Measurements from ENCODE around the gene AP1G2. TPM values are rescaled to one million over a fixed set of nuclear protein-coding genes. Genes with fewer than 3 reads are reported as not detected.
A peak's percentile ranks its signal among the peaks of the same experiment; 100 is the strongest.

The AP1G2 gene
- polyA plus RNA-seq, 4 donors = 80.4 to 376 (median 181) TPM

DNA sequence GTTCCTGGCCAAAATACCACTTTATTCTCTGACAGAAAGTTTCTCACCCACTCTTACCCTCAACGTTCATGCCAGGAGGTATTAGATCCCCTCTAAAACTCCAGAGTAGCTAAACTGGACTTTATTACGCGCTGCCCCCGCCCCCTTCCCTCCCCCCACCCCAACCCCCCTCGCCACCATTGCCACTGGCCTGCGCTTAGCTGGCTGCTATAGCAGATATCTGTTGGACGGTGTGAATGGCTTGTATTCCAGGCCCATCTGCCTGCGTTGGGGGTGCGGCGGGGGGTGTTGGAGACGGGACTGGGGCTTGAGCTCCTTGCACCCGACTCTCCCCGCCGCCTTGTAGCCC, 12.1 kb downstream of the AP1G2 start:
- FAIRE-seq (no peak), DNase-seq (no peak)
- Histone ChIP-seq H3K27ac (ENCODE audit: low read depth in 1 of 3, low read length in 2 of 3) (peak overlapping the region in 2 of 3 donors; percentile 89 to 91), H3K36me3 (ENCODE audit: control insufficient read depth in 3 of 3, insufficient read depth in 2 of 3, low read depth in 1 of 3, low read length in 3 of 3) (peaks cover 0 to 22% (median 0%) of the 10 kb centered on the region in 3 donors), H3K4me1 (ENCODE audit: control insufficient read depth in 3 of 3, insufficient read depth in 2 of 3, low read depth in 1 of 3, low read length in 2 of 3) (peaks cover 0 to 32% (median 9%) of the 10 kb centered on the region in 3 donors), H3K4me3 (ENCODE audit: low read depth in 1 of 3, low read length in 3 of 3) (peak overlapping the region; percentile 64 to 95 (median 81)), H3K9me3 (ENCODE audit: control insufficient read depth in 2 of 2, insufficient read depth in 1 of 2, low read depth in 1 of 2, low read length in 1 of 2) (no peaks in the 10 kb centered on the region), H3K27me3 (ENCODE audit: control insufficient read depth in 3 of 3, insufficient read depth in 3 of 3, low read length in 3 of 3) (peaks cover 0 to 6% (median under 1%) of the 10 kb centered on the region in 3 donors)
- 2% methylated on average over 14 of the region's 14 CpGs for WGBS, 3 donors

DNA sequence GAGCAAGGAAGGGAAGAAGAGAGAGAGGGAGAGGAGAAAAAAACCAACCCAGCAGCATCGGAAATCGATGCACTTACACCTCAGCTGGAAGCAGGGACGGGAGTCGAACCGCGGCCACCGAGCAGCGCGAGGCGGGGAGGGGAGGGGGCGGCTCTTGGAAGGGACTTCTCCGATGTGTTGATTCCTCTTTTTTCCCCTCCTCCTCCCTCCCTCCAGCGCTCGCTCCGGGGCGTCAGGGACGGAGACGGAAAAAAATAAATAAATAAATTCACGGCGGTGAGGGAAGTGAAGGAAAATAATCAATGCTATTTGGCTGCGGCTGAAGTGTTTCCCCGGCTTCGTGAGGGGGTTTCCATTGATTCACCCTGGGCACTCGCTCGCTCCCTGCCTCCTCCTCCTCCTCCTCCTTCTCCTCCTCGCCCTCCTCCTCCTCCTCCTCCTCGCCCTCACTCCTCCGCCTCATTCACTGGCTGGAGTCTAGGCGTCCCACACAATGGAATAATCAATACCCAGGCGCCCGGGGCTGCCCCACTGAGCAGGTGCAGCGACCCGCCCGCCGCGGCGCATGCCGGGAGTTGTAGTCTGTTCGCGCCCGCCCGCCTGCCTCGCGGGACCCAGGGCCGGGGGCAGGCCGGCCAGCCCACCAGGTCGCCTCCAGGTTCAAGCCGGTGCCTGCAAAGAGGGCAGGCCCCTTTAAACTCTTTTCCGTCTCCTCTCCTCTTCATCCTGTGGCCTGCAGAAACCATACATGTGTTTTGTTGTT, 16.1 kb downstream of the AP1G2 start, which contains the start of gene ZFHX2:
Gene ZFHX2, minus strand, starts transcription at position 500 of the 763 bp plus-strand sequence. CDS start 16,440 bp downstream, outside the sequence.
- Histone ChIP-seq H3K36me3 (ENCODE audit: control insufficient read depth in 3 of 3, insufficient read depth in 2 of 3, low read depth in 1 of 3, low read length in 3 of 3) (no peaks in the 10 kb centered on the region), H3K4me3 (ENCODE audit: low read depth in 1 of 3, low read length in 3 of 3) (peak within 1 kb of the TSS; percentile 19 to 71 (median 58)), H3K27ac (ENCODE audit: low read depth in 1 of 3, low read length in 2 of 3) (peak within 1 kb of the TSS in 1 of 3 donors; percentile 62), H3K9me3 (ENCODE audit: control insufficient read depth in 2 of 2, insufficient read depth in 1 of 2, low read depth in 1 of 2, low read length in 1 of 2) (no peaks in the 10 kb centered on the region), H3K27me3 (ENCODE audit: control insufficient read depth in 3 of 3, insufficient read depth in 3 of 3, low read length in 3 of 3) (peaks cover 0 to 22% (median 4%) of the 10 kb centered on the region in 3 donors), H3K4me1 (ENCODE audit: control insufficient read depth in 3 of 3, insufficient read depth in 2 of 3, low read depth in 1 of 3, low read length in 2 of 3) (peaks cover 0 to 8% (median 3%) of the 10 kb centered on the region in 3 donors)
- WGBS, 3 donors = 0 to 1% (median 0%) methylated on average over 45 to 49 of the region's 49 CpGs
- peak; percentile 86 to 89 for DNase-seq
- FAIRE-seq = no peak

DNA sequence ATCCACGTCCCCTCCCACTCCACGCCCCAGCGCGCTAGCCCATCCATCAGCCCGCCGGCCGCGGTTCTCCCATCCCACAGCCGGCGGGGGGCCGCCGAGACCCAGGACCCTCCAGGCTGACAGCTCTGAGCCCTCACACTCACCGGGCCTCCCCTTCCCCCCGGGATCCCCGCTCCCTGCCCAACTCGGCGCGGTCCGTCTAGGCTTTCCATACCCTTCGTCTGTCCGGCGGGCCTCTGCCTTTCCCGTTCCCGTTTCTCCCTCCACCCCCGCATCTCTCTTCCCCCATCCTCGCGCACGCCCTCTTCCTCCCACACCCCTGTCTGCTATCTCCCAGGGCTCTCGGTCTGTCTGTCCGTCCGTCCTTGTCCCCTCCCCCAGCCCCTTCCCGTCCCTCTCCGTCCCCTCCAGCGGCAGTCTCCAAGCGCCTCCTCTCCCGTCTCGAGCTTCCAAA, 16.8 kb downstream of the AP1G2 start:
- peak overlapping the region in 1 of 3 donors; percentile 50 for H3K27ac ChIP-seq (ENCODE audit: low read depth in 1 of 3, low read length in 2 of 3)
- H3K4me1 ChIP-seq (ENCODE audit: control insufficient read depth in 3 of 3, insufficient read depth in 2 of 3, low read depth in 1 of 3, low read length in 2 of 3) = peaks cover 0 to 8% (median 3%) of the 10 kb centered on the region in 3 donors
- DNase-seq = no peak
- no peak for FAIRE-seq
- H3K36me3 ChIP-seq (ENCODE audit: control insufficient read depth in 3 of 3, insufficient read depth in 2 of 3, low read depth in 1 of 3, low read length in 3 of 3) = no peaks in the 10 kb centered on the region
- H3K9me3 ChIP-seq (ENCODE audit: control insufficient read depth in 2 of 2, insufficient read depth in 1 of 2, low read depth in 1 of 2, low read length in 1 of 2) = no peaks in the 10 kb centered on the region
- H3K4me3 ChIP-seq (ENCODE audit: low read depth in 1 of 3, low read length in 3 of 3) = peak overlapping the region; percentile 16 to 71 (median 58)
- WGBS, 3 donors = 2 to 3% (median 3%) methylated on average over 32 to 37 of the region's 37 CpGs
- peaks cover 0 to 22% (median 4%) of the 10 kb centered on the region in 3 donors for H3K27me3 ChIP-seq (ENCODE audit: control insufficient read depth in 3 of 3, insufficient read depth in 3 of 3, low read length in 3 of 3)

DNA sequence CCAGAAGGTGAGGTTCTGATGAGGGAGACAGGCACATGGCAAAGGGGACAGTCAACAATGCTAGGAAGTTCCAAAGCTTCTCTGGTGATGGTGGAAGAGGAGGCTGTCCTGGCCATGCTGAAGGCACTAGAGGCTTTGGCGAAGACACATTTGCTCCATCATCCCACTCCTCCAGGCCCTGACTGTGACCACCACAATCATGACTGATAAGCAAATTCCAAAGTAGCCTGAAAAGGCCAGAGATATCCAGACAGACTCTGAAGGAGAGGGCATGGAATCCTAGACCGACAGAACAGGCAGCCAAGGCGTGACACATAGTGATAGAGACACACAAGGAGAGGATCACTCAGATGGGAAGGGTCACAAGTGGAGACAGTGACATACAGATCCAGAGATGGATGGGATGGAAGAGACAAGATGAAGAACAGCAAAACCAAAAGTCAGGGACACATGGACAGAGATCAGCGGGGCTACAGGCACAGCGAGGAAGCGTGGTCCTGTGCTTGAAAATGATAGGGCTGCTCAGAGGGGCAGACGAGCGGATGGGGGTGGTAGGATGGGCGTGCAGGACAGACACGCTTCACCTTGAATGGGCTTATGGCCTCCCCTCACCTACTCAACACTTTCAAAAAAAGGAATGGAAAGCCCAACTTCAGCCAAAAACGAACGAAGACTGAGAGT, 17.3 kb downstream of the AP1G2 start:
- Histone ChIP-seq H3K4me3 (ENCODE audit: low read depth in 1 of 3, low read length in 3 of 3) (peak overlapping the region in 2 of 3 donors; percentile 58 to 71), H3K27me3 (ENCODE audit: control insufficient read depth in 3 of 3, insufficient read depth in 3 of 3, low read length in 3 of 3) (peaks cover 0 to 22% (median 4%) of the 10 kb centered on the region in 3 donors), H3K36me3 (ENCODE audit: control insufficient read depth in 3 of 3, insufficient read depth in 2 of 3, low read depth in 1 of 3, low read length in 3 of 3) (no peaks in the 10 kb centered on the region), H3K9me3 (ENCODE audit: control insufficient read depth in 2 of 2, insufficient read depth in 1 of 2, low read depth in 1 of 2, low read length in 1 of 2) (no peaks in the 10 kb centered on the region), H3K4me1 (ENCODE audit: control insufficient read depth in 3 of 3, insufficient read depth in 2 of 3, low read depth in 1 of 3, low read length in 2 of 3) (peaks cover 0 to 9% (median 0%) of the 10 kb centered on the region in 3 donors), H3K27ac (ENCODE audit: low read depth in 1 of 3, low read length in 2 of 3) (no peak overlapping the region)
- 57 to 73% (median 61%) methylated on average over 12 of the region's 12 CpGs for WGBS, 3 donors
- FAIRE-seq (no peak), DNase-seq (no peak)

DNA sequence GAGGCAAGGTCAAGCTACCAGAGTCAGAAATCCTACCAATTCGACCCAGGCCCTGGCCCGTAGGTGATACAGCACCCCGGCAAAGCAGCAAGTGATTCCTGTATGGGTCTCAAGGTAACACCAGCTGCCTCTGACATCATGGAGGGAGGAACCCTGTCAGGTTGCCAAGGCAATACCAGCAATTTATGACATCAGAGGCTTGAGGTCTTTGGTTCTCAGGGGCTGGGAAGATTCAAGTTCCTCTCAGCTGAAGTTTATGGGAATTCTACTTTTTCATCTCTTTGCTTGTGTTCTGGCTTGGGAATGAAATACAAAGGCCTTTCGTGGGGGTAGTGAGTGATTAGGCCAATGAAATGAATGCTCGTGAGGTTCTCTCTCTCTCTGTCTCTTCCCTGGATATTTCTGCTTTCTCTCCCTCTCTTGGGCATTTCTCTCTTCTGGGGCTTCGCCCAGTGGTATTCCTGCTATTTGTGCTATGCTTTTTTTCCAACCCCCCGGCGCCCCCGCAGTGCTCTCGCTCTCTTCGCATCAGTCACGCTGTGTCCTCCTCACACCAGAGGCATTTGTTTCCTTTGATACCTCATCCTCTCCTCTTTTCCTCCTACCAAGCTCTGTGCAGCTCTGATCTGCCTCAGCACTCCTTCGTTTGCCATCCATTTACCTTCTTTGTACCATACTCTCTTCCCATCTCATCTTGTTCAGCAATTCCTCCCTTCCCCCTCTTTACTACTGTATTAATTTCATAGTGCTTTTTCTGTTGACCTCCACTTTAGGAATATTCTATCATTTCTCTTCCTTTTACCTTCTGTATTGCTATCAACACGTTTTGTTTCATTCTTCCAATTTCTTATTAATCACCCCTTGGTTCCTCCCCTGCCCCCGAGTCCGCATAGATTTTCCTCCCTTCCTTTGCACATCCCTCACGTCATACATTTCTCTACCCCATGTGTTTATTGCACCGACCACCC, 19.0 kb downstream of the AP1G2 start:
- WGBS, 3 donors = 66 to 72% (median 69%) methylated on average over 18 of the region's 18 CpGs
- no peaks in the 10 kb centered on the region for H3K9me3 ChIP-seq (ENCODE audit: control insufficient read depth in 2 of 2, insufficient read depth in 1 of 2, low read depth in 1 of 2, low read length in 1 of 2)
- no peak overlapping the region for H3K4me3 ChIP-seq (ENCODE audit: low read depth in 1 of 3, low read length in 3 of 3)
- no peaks in the 10 kb centered on the region for H3K36me3 ChIP-seq (ENCODE audit: control insufficient read depth in 3 of 3, insufficient read depth in 2 of 3, low read depth in 1 of 3, low read length in 3 of 3)
- H3K4me1 ChIP-seq (ENCODE audit: control insufficient read depth in 3 of 3, insufficient read depth in 2 of 3, low read depth in 1 of 3, low read length in 2 of 3) = peaks cover 0 to 20% (median 0%) of the 10 kb centered on the region in 3 donors
- peaks cover 0 to 22% (median 4%) of the 10 kb centered on the region in 3 donors for H3K27me3 ChIP-seq (ENCODE audit: control insufficient read depth in 3 of 3, insufficient read depth in 3 of 3, low read length in 3 of 3)
- H3K27ac ChIP-seq (ENCODE audit: low read depth in 1 of 3, low read length in 2 of 3) = no peak overlapping the region
- no peak for DNase-seq
- no peak for FAIRE-seq

DNA sequence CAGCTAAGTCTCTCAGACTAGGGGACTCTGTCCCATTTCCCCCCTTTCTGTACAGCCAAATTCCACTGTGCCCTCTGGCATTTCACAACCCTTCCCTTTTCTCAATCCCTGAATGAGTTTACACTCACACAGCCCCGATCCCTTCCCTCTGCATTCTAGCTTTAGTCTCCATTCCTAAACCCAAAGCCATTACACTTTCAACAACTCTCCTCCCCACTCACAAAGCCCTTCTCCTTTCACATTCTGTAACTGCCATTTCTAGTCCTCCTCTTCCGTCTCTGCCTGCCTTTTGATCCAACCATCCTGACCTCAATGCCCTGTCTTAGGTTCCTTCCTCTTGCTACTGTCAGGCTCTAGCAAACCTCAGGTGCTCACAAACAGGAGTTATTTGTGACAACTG, 19.7 kb downstream of the AP1G2 start:
- H3K4me1 ChIP-seq (ENCODE audit: control insufficient read depth in 3 of 3, insufficient read depth in 2 of 3, low read depth in 1 of 3, low read length in 2 of 3) = peaks cover 0 to 20% (median 0%) of the 10 kb centered on the region in 3 donors
- H3K36me3 ChIP-seq (ENCODE audit: control insufficient read depth in 3 of 3, insufficient read depth in 2 of 3, low read depth in 1 of 3, low read length in 3 of 3) = no peaks in the 10 kb centered on the region
- H3K27me3 ChIP-seq (ENCODE audit: control insufficient read depth in 3 of 3, insufficient read depth in 3 of 3, low read length in 3 of 3) = peaks cover 0 to 22% (median 4%) of the 10 kb centered on the region in 3 donors
- DNase-seq (no peak), FAIRE-seq (no peak)
- no peak overlapping the region for H3K27ac ChIP-seq (ENCODE audit: low read depth in 1 of 3, low read length in 2 of 3)
- H3K9me3 ChIP-seq (ENCODE audit: control insufficient read depth in 2 of 2, insufficient read depth in 1 of 2, low read depth in 1 of 2, low read length in 1 of 2) = no peaks in the 10 kb centered on the region
- no peak overlapping the region for H3K4me3 ChIP-seq (ENCODE audit: low read depth in 1 of 3, low read length in 3 of 3)
- 71 to 83% (median 78%) methylated on average over 2 of the region's 2 CpGs for WGBS, 3 donors

DNA sequence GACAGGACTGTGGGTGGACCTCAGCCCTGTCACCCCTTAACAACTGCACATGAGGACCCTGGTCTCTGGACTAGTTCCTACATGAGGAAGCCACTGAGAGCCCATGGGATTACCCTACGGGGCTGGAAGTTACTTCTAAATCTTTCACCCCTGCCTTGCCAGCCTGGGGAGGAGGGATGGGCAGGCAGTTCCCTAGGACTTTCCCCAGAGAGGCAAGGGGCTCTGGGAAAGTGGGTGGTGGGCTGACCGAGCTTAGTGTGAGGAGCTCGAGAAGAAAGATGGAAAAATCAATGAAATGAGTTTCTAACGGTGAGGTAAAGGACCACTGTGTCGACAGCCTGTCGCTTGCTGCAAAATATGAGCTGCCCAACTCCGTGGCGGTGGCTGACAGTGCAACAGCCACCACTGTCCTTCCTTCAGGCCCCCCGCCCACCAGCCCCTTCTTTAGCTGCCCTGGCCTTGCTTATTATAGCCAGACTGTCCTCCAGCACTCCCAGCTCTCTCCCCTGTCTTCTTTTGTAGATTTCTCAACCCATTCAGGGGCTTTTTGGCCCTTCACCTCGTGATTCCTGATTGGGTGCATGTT, 21.0 kb downstream of the AP1G2 start:
- Histone ChIP-seq H3K27me3 (ENCODE audit: control insufficient read depth in 3 of 3, insufficient read depth in 3 of 3, low read length in 3 of 3) (peaks cover 0 to 22% (median 4%) of the 10 kb centered on the region in 3 donors), H3K4me3 (ENCODE audit: low read depth in 1 of 3, low read length in 3 of 3) (no peak overlapping the region), H3K27ac (ENCODE audit: low read depth in 1 of 3, low read length in 2 of 3) (no peak overlapping the region), H3K4me1 (ENCODE audit: control insufficient read depth in 3 of 3, insufficient read depth in 2 of 3, low read depth in 1 of 3, low read length in 2 of 3) (peaks cover 0 to 20% (median 0%) of the 10 kb centered on the region in 3 donors), H3K9me3 (ENCODE audit: control insufficient read depth in 2 of 2, insufficient read depth in 1 of 2, low read depth in 1 of 2, low read length in 1 of 2) (no peaks in the 10 kb centered on the region), H3K36me3 (ENCODE audit: control insufficient read depth in 3 of 3, insufficient read depth in 2 of 3, low read depth in 1 of 3, low read length in 3 of 3) (no peaks in the 10 kb centered on the region)
- WGBS, 3 donors = 71 to 84% (median 82%) methylated on average over 10 of the region's 10 CpGs
- FAIRE-seq = no peak
- no peak for DNase-seq

Measured in small intestine (tissue), 7 donors.